Testis (tissue), 3 donors: ENCODE measurements around the gene FOXC2. TPM values are rescaled to one million over a fixed set of nuclear protein-coding genes. Genes with fewer than 3 reads are reported as not detected.

Experiments
- DNase-seq: peaks from one replicate; pipeline ENCODE4 v3.0.0-alpha.2; 2019
- H3K27ac ChIP-seq, 2 donors: fragments of 200-600 bp; sonication (generic); one replicate each; pipeline ENCODE4 v1.5.1; 2019
- H3K27me3 ChIP-seq: fragments of 200-600 bp; sonication (generic); one replicate; pipeline ENCODE4 v1.5.1; 2019
- H3K36me3 ChIP-seq: fragments of 200-600 bp; sonication (generic); one replicate; pipeline ENCODE4 v1.5.1; 2017; ENCODE audit warnings: low read depth; ENCODE audit errors: missing control alignments
- H3K4me1 ChIP-seq: fragments of 200-600 bp; sonication (generic); one replicate; pipeline ENCODE4 v1.5.1; 2019
- H3K4me3 ChIP-seq, 2 donors: fragments of 200-600 bp; sonication (generic); one replicate each; pipeline ENCODE4 v1.5.1; 2017 to 2019
- H3K9me3 ChIP-seq: fragments of 200-600 bp; sonication (generic); one replicate; pipeline ENCODE4 v1.5.1; 2017
- POLR2A ChIP-seq: fragments of 450-650 bp; IDR thresholded peaks from one replicate; pipeline ENCODE4 v1.6.1; 2017; ENCODE audit warnings: antibody characterized with exemption, mild to moderate bottlenecking, moderate library complexity
- WGBS, 2 donors: methylation state at CpG; one replicate each; pipeline ENCODE4 v1.1.5; 2018; 5-methylcytosine and 5-hydroxymethylcytosine counted together
- intact Hi-C: fragments of 100-400 bp; cut with DNase I; formaldehyde crosslinking; loops from one replicate; pipeline ENCODE4 v1.15.1; 2023; ENCODE audit warnings: low total_unique reads
- polyA plus RNA-seq: library from polyadenylated mRNA; stranded (reverse); fragments of 350-450 nt; fragmentation: Illumina TruSeq; extraction: RNeasy Lipid Tissue Mini Kit (QIAGEN cat#74804); gene quantifications from one replicate; pipeline ENCODE4 v1.2.3, GENCODE V29; 2014; ENCODE audit warnings: low read depth, low replicate concordance; ENCODE audit not compliant: insufficient read depth
- total RNA-seq, 2 donors: library from RNA; depleted of rRNA; stranded (reverse); fragments of >200 nt; gene quantifications; one replicate each; pipeline ENCODE4 v1.2.3, GENCODE V29; 2016
- TF ChIP-seq, protein P1 (sequence below), 3 experiments: fragments of 450-650 bp in 2 of 3; fragments of 200-600 bp in 1 of 3; sonication (generic) in 1 of 3; IDR thresholded peaks; one replicate each; pipeline ENCODE4 v1.5.1; 2016 to 2019; ENCODE audit warnings: antibody characterized with exemption in 3 of 3, mild to moderate bottlenecking in 2 of 3, moderate library complexity in 1 of 3

FOXC2 gene
- total and polyA plus RNA-seq, 3 donors from 2014 or later = 3.9 to 11.2 (median 7.6) TPM

DNA sequence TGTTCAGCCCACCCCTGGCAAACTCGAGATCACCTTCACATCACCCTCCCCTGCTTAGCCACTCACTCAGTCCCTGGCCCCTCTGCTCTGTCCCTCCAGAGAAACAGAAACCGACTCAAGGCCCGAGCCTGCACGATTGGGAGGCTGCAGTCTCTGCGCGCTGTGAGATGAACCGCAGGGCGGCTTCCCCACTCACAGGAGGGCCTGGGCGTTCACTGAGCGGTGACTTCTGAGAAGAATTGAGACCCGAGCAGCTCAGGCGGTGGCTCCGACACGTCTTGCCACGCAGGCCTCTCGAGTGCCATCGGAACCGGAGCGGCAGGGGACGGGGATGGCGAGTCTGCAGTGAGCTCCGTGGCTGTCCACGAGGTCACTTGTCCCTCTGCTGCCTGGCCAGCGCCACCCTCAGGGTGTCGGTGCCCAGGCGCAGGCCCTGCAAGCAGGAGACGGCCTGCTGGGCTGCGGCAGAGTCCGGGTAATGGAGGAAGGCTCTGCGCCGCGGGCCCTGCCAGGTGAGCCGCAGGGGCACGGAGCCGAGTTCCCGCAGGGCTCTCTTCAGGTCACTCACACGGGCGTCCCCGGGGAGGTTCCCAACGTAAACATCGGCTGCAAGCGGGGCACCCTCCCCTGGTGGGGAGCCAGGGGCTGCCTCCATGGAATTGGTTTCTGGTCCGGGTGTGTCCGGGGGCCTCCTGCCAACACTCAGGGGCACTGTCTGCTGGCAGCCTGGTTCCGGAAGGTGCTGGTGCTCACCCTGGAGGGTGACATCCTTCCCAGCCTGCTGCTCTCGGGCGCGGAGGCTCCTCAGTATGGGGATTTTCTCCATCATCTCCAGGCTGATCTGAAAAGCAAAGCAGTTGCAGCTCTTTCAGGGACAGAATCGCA lies 34.7 kb upstream of the FOXC2 start:
- Histone ChIP-seq H3K9me3 (no peaks in the 10 kb centered on the region), H3K36me3 (no peaks in the 10 kb centered on the region), H3K27me3 (no peaks in the 10 kb centered on the region), H3K4me1 (no peaks in the 10 kb centered on the region), H3K4me3 (no peak overlapping the region), H3K27ac (peak overlapping the region in 1 of 2 donors; percentile 59)
- no peak for DNase-seq
- intact Hi-C loops = no loop called here
- 89 to 97% methylated on average over 30 to 45 of the region's 49 CpGs for WGBS, 2 donors
- TF ChIP-seq, protein P1, sequence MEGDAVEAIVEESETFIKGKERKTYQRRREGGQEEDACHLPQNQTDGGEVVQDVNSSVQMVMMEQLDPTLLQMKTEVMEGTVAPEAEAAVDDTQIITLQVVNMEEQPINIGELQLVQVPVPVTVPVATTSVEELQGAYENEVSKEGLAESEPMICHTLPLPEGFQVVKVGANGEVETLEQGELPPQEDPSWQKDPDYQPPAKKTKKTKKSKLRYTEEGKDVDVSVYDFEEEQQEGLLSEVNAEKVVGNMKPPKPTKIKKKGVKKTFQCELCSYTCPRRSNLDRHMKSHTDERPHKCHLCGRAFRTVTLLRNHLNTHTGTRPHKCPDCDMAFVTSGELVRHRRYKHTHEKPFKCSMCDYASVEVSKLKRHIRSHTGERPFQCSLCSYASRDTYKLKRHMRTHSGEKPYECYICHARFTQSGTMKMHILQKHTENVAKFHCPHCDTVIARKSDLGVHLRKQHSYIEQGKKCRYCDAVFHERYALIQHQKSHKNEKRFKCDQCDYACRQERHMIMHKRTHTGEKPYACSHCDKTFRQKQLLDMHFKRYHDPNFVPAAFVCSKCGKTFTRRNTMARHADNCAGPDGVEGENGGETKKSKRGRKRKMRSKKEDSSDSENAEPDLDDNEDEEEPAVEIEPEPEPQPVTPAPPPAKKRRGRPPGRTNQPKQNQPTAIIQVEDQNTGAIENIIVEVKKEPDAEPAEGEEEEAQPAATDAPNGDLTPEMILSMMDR (IDR thresholded peaks at IDR 0.05) = no peak
- TF ChIP-seq POLR2A = no peak

DNA sequence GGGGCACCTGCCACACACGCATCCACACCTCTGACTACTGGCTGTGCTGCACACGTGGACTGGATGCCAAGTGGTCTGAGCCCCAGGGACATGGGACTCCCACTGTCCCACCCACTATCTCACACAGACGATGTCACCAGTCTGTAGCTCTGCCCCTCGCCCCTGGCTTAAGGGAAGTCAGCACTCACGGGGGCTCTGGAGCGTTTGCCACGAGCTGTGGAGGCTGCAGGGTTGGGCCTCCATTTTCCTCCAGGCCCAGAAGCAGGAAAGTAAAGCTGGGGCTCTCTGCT lies 34.2 kb upstream of the FOXC2 start:
- TF ChIP-seq, protein P1 (IDR thresholded peaks at IDR 0.05) = no peak
- TF ChIP-seq POLR2A = no peak
- WGBS, 2 donors = 89 to 98% methylated on average over 6 to 7 of the region's 7 CpGs
- Histone ChIP-seq H3K4me3 (no peak overlapping the region), H3K9me3 (no peaks in the 10 kb centered on the region), H3K4me1 (no peaks in the 10 kb centered on the region), H3K27me3 (no peaks in the 10 kb centered on the region), H3K27ac (no peak overlapping the region), H3K36me3 (no peaks in the 10 kb centered on the region)
- intact Hi-C loops = no loop called here
- no peak for DNase-seq

DNA sequence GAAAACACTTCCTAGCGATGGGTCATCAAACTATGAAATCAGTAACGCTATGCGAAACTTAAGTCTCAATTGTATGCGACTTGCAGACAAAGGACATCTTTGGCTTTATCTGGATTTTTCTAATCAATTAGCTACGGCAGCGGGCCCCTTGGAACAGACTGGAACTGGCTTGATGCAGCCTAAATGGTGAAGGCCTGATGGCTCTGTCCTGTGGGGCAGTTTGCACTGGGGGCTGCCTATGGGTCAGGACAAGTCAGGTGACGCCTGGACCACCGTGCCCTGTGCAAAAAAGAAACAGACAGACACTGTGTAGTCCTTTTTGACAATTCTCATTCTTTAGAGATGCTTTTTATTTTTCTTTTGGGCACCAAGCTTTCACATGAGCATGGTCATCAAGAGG lies 33.6 kb upstream of the FOXC2 start:
- intact Hi-C loops = no loop called here
- no peaks in the 10 kb centered on the region for H3K9me3 ChIP-seq
- TF ChIP-seq POLR2A = no peak
- TF ChIP-seq, protein P1 (IDR thresholded peaks at IDR 0.05) = no peak
- no peak for DNase-seq
- no peaks in the 10 kb centered on the region for H3K36me3 ChIP-seq
- H3K27me3 ChIP-seq = no peaks in the 10 kb centered on the region
- no peak overlapping the region for H3K4me3 ChIP-seq
- no peaks in the 10 kb centered on the region for H3K4me1 ChIP-seq
- H3K27ac ChIP-seq = no peak overlapping the region
- WGBS, 2 donors = 92 to 96% methylated on average over 8 of the region's 8 CpGs

DNA sequence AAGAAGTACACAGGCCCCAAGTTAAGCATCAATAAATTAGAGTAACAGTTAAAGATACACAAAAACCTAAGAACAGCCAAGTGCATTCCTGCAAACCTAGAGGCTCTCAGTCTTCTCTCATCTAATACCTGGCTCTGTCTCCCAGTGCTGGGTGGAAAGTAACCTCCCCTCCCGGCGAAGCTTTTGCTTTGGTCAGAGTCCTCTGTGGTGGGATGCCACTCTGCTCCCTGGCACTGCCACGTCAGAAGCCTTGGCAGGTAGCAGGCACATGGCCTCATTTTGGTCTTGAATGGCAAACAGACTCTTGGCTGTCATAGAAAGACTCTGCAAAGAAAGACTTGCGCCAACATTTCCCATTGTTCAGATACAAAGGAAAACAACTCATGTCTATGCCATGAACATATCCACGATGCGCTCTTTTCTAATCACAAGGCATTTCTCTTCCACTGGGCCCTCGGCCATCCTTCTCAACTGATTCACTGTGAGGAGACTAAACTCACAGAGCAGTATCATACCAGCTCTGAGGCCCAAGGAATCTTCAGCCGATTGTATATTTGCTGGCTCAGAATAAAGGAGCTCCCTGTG lies 32.8 kb upstream of the FOXC2 start:
- no peak for TF ChIP-seq POLR2A
- TF ChIP-seq, protein P1 (IDR thresholded peaks at IDR 0.05) = no peak
- Histone ChIP-seq H3K4me1 (no peaks in the 10 kb centered on the region), H3K27ac (no peak overlapping the region), H3K36me3 (no peaks in the 10 kb centered on the region), H3K9me3 (no peaks in the 10 kb centered on the region), H3K27me3 (no peaks in the 10 kb centered on the region), H3K4me3 (no peak overlapping the region)
- DNase-seq = no peak
- 90 to 94% methylated on average over 8 of the region's 8 CpGs for WGBS, 2 donors
- intact Hi-C loops = no loop called here
